Glomerular visceral epithelial cell (primary cell): Measurements from ENCODE around the gene DNAJC1.

Experiments
- DNase-seq: peaks from one replicate; pipeline ENCODE4 v3.0.0-alpha.2; 2016; ENCODE audit errors: extremely low spot score

Gene DNAJC1

GRCh38 chr10:21764466-21765189 lies 238.9 kb downstream of the DNAJC1 start:
- DNase-seq: no peak

- DNase-seq: no peak
Observed at GRCh38 chr10:21760332-21760731, 243.2 kb downstream of the DNAJC1 start.

- DNase-seq: no peak
Observed at GRCh38 chr10:21759232-21759631, 244.3 kb downstream of the DNAJC1 start.

GRCh38 chr10:21758696-21759095 lies 244.8 kb downstream of the DNAJC1 start:
- DNase-seq: no peak

GRCh38 chr10:21758239-21758638 lies 245.3 kb downstream of the DNAJC1 start:
- DNase-seq: no peak

GRCh38 chr10:21757185-21757901 lies 246.2 kb downstream of the DNAJC1 start:
- no peak for DNase-seq

- DNase-seq: no peak
Observed at GRCh38 chr10:21756707-21757106, 246.8 kb downstream of the DNAJC1 start.

GRCh38 chr10:21754410-21755011 lies 249.0 kb downstream of the DNAJC1 start:
- DNase-seq: peak; percentile 12

- DNase-seq: no peak
Observed at GRCh38 chr10:21753497-21754270, 249.8 kb downstream of the DNAJC1 start.

- DNase-seq: no peak
Observed at GRCh38 chr10:21751341-21752310, 251.9 kb downstream of the DNAJC1 start.

GRCh38 chr10:21750424-21750823 lies 253.1 kb downstream of the DNAJC1 start:
- no peak for DNase-seq

- no peak for DNase-seq
Observed at GRCh38 chr10:21749788-21750187, 253.7 kb downstream of the DNAJC1 start.

- no peak for DNase-seq
Observed at GRCh38 chr10:21747809-21748208, 255.7 kb downstream of the DNAJC1 start.

- DNase-seq: no peak
Observed at GRCh38 chr10:21746118-21746517, 257.4 kb downstream of the DNAJC1 start.

- DNase-seq: no peak
Observed at GRCh38 chr10:21744223-21744622, 259.3 kb downstream of the DNAJC1 start.

- no peak for DNase-seq
Observed at GRCh38 chr10:21742740-21743412, 260.7 kb downstream of the DNAJC1 start.

- DNase-seq: no peak
Observed at GRCh38 chr10:21740989-21741388, 262.5 kb downstream of the DNAJC1 start.

- no peak for DNase-seq
Observed at GRCh38 chr10:21737106-21737505, 266.4 kb downstream of the DNAJC1 start.

- DNase-seq: no peak
Observed at GRCh38 chr10:21733710-21734109, 269.8 kb downstream of the DNAJC1 start.

- DNase-seq: peak; percentile 43
Observed at GRCh38 chr10:21732067-21732772, 271.3 kb downstream of the DNAJC1 start.
